Thymus (tissue), 11 donors: ENCODE results near the gene ZNF276. TPM values are rescaled to one million over a fixed set of nuclear protein-coding genes. Genes with fewer than 3 reads are reported as not detected.
A peak's percentile ranks its signal among the peaks of the same experiment; 100 is the strongest.

ENCODE experiments used
- DNase-seq, 9 donors: peaks; one replicate each; pipeline ENCODE4 v3.0.0-alpha.2; 2013; ENCODE audit warnings: low spot score in 9 of 9, low read depth in 6 of 9, missing footprints in 1 of 9
- H3K27ac ChIP-seq, 2 donors: one replicate each; pipeline ENCODE4 v1.5.1; 2013; ENCODE audit warnings: control low read depth in 1 of 2, low read depth in 1 of 2, low read length in 1 of 2, mild to moderate bottlenecking in 1 of 2, moderate library complexity in 1 of 2
- H3K27me3 ChIP-seq, 2 donors: one replicate each; pipeline ENCODE4 v1.5.1; 2013; ENCODE audit warnings: low read length in 1 of 2; ENCODE audit not compliant: control insufficient read depth in 2 of 2, insufficient read depth in 1 of 2
- H3K36me3 ChIP-seq, 2 donors: one replicate each; pipeline ENCODE4 v1.5.1; 2013; ENCODE audit warnings: low read length in 1 of 2, mild to moderate bottlenecking in 1 of 2, moderate library complexity in 1 of 2; ENCODE audit not compliant: control insufficient read depth in 2 of 2, insufficient read depth in 2 of 2
- H3K4me1 ChIP-seq, 2 donors: one replicate each; pipeline ENCODE4 v1.5.1; 2013; ENCODE audit warnings: low read length in 2 of 2; ENCODE audit not compliant: control insufficient read depth in 2 of 2, insufficient read depth in 2 of 2
- H3K4me3 ChIP-seq, 2 donors: one replicate each; pipeline ENCODE4 v1.5.1; 2013; ENCODE audit warnings: low read length in 2 of 2, control low read depth in 1 of 2, mild to moderate bottlenecking in 1 of 2
- H3K9me3 ChIP-seq, 2 donors: one replicate each; pipeline ENCODE4 v1.5.1; 2013; ENCODE audit warnings: low read length in 1 of 2, mild to moderate bottlenecking in 1 of 2; ENCODE audit not compliant: control insufficient read depth in 2 of 2, insufficient read depth in 1 of 2
- WGBS: extraction: QIAGEN DNeasy Blood & Tissue Kit; methylation state at CpG from one replicate; pipeline ENCODE4 v1.1.7; 2013; 5-methylcytosine and 5-hydroxymethylcytosine counted together
- polyA plus RNA-seq: library from polyadenylated mRNA; stranded (reverse); fragments of 200-250 nt; gene quantifications from one replicate; pipeline ENCODE4 v1.2.3, GENCODE V29; 2013
- total RNA-seq: library from RNA; stranded (reverse); fragments of 120-200 nt; gene quantifications from one replicate; pipeline ENCODE4 v1.2.4, GENCODE V29; 2013
- donor health status: healthy.

The ZNF276 gene
- total and polyA plus RNA-seq, 2 donors = 35.6 to 55.0 TPM

DNA sequence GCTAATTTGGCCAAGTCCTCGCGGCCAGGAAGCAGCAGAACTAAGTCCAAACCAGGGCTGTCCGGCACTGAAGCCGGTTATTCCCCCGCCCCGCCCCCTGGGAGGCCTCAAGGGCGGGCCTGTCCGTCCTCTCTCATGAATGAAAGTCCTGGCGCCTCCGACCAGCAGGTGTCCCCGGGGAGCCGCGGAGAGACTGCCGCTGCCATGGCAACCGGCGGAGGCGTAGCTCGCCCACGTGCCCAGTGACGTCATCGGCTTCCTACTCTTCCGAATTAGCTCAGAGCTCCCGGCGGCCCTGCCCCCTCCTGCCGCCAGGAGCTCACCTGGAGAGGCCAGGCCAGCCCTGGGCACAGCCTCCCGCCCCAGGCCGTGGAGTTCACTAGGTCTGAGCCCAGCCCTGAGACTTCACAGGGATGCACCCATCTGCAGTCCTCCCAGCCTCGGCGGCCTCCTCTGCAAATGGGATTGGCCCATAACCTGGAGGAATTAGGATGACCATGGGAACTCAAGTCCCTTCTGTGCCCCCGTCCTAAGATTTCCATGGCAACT is 21.2 kb upstream of the ZNF276 start:
- Histone ChIP-seq H3K27me3 (no peaks in the 10 kb centered on the region), H3K9me3 (no peaks in the 10 kb centered on the region), H3K4me1 (peaks cover 24 to 30% of the 10 kb centered on the region in 2 donors), H3K36me3 (peaks cover 6 to 24% of the 10 kb centered on the region in 2 donors), H3K4me3 (peak overlapping the region; percentile 68 to 83), H3K27ac (peak overlapping the region; percentile 57 to 93)
- under 1% methylated on average over 30 of the region's 30 CpGs for WGBS
- peak; percentile 82 to 96 (median 92) for DNase-seq

GRCh38 chr16:89700649-89701424 is 20.5 kb upstream of the ZNF276 start:
- DNase-seq = peak in 5 of 9 donors; percentile 26 to 68 (median 53)
- Histone ChIP-seq H3K4me3 (peak overlapping the region; percentile 68 to 83), H3K36me3 (peaks cover 6 to 18% of the 10 kb centered on the region in 2 donors), H3K4me1 (peaks cover 24 to 30% of the 10 kb centered on the region in 2 donors), H3K27me3 (no peaks in the 10 kb centered on the region), H3K27ac (peak overlapping the region; percentile 78 to 93), H3K9me3 (no peaks in the 10 kb centered on the region)
- 3% methylated on average over 77 of the region's 78 CpGs for WGBS

GRCh38 chr16:89701425-89702406 is 19.6 kb upstream of the ZNF276 start, which contains the start of gene SPATA2L:
Gene SPATA2L (minus strand): TSS chr16:89701705. CDS start chr16:89701232, 473 bp downstream.
- peak; percentile 91 to 98 (median 96) for DNase-seq
- no peaks in the 10 kb centered on the region for H3K27me3 ChIP-seq
- WGBS = under 1% methylated on average over 97 of the region's 97 CpGs
- H3K4me3 ChIP-seq = peak within 1 kb of the TSS; percentile 68 to 83
- H3K4me1 ChIP-seq = peaks cover 20 to 29% of the 10 kb centered on the region in 2 donors
- peaks cover 3 to 12% of the 10 kb centered on the region in 2 donors for H3K36me3 ChIP-seq
- H3K27ac ChIP-seq = peak within 1 kb of the TSS; percentile 89 to 93
- no peaks in the 10 kb centered on the region for H3K9me3 ChIP-seq

GRCh38 chr16:89704281-89704680 is 17.1 kb upstream of the ZNF276 start:
- Histone ChIP-seq H3K36me3 (no peaks in the 10 kb centered on the region), H3K4me1 (peaks cover 19 to 26% of the 10 kb centered on the region in 2 donors), H3K27me3 (no peaks in the 10 kb centered on the region), H3K4me3 (no peak overlapping the region), H3K9me3 (no peaks in the 10 kb centered on the region), H3K27ac (no peak overlapping the region)
- WGBS = 91% methylated on average over 13 of the region's 13 CpGs
- no peak for DNase-seq

DNA sequence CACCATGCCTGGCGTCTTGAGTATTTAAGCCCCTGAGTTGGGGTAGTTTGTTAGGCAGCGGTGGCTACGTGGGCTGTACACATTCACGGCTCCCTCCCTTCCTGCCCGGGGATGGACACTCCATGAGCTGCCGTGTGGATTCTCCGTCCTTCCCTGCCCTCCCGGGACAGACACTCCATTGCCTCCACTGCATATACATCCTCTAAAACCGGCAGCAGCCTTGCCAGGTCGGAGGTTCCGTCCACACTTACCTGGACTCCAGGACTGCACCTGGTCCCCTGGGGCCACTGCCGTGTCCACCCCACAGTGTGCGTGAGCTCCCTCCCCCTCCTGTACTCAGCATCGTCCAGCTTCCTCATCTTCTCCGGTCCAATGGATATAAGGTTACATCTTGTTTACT is 16.3 kb upstream of the ZNF276 start:
- WGBS = 90% methylated on average over 15 of the region's 15 CpGs

DNA sequence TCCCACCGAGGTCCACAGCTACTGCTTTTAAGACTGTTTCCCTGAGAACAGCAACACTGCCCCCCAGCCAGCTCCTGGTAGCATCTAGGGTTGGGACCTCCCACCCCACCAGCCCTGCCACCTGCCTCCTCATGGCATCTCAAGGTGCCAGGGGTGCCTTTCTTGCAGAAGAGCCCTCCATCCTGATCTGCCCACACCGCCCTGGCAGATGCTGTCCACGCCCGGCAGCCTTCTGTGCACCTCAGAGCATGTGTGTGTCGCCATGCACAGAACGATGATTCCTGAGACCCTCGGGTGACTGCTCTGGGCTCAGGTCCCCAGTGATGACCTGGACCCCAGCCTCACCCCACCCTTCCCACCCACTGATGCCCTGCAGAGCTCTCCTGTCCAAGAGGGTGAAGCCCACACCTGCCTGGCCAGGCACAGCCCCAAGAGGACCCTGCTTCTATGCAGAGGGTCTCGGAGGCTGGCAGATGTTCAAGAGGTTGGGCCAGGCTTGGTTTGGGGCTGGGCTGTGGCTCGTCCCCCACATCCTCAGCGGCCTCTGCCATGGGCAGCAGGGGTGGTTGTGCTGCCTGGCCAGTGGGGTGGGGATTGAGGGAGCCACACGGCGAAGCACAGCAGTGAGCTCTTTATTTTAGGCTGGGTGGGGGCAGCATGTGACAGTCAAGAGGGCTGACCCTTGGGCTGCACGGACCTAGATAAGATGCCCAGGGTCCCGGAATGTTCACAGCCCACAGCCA is 14.6 kb upstream of the ZNF276 start:
- 95% methylated on average over 14 of the region's 14 CpGs for WGBS
- H3K36me3 ChIP-seq = no peaks in the 10 kb centered on the region
- no peak overlapping the region for H3K27ac ChIP-seq
- no peaks in the 10 kb centered on the region for H3K9me3 ChIP-seq
- DNase-seq = no peak
- no peak overlapping the region for H3K4me3 ChIP-seq
- H3K4me1 ChIP-seq = peaks cover 5 to 13% of the 10 kb centered on the region in 2 donors
- H3K27me3 ChIP-seq = peaks cover 0 to 4% of the 10 kb centered on the region in 2 donors

More for the DNA sequence above, 16.3 kb upstream of the ZNF276 start:
- Histone ChIP-seq H3K36me3 (no peaks in the 10 kb centered on the region), H3K27me3 (no peaks in the 10 kb centered on the region), H3K4me3 (no peak overlapping the region), H3K4me1 (peaks cover 14 to 21% of the 10 kb centered on the region in 2 donors), H3K9me3 (no peaks in the 10 kb centered on the region), H3K27ac (no peak overlapping the region)
- DNase-seq = no peak

DNA sequence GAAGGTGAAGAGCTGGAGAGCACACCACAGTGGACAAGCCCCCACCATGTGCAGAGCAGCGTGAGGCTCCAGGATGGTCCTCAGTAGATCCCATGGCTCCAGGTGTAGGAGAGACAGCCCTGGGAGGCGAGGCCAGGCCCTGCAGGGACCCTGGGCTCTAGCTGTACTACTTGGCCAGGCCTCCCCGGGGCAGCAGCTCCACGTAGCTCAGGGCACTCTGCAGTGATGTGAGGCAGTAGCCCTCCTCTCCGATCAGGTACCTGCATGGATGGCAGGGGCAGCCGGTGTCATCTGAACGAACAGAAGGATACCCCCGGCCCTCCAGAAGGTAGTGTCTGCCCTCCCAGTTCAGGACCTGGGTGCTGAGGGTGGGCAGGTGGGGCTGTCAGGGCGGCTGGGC is 13.6 kb upstream of the ZNF276 start:
- DNase-seq = no peak
- WGBS = 97% methylated on average over 9 of the region's 9 CpGs
- no peaks in the 10 kb centered on the region for H3K9me3 ChIP-seq
- H3K4me1 ChIP-seq = peaks cover 11 to 17% of the 10 kb centered on the region in 2 donors
- H3K4me3 ChIP-seq = no peak overlapping the region
- no peak overlapping the region for H3K27ac ChIP-seq
- H3K36me3 ChIP-seq = no peaks in the 10 kb centered on the region
- peaks cover 0 to 13% of the 10 kb centered on the region in 2 donors for H3K27me3 ChIP-seq

DNA sequence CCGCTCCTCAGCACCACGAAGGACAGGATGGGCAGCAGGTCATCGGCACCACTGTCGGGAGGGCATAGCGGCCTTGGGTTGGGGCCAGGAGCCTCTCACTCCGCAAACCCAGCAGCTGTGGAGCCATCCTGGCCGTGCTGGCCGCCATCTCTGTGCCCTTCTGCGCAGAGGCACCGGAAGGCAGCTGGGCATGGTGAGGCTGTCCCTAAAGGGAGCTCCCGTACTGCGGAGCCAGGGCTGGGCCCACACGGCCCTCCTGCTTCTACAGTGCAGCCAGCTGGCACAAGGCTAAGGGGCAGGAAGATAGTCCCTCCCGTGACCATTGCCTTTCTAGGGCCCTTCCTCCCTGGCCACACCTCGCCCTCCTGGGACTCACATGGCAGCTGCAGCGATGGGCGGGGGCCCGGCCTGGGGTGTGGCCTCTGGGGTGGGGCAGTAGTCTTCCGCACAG is 12.8 kb upstream of the ZNF276 start:
- H3K4me1 ChIP-seq = peaks cover 11 to 17% of the 10 kb centered on the region in 2 donors

More for the DNA sequence above, 12.8 kb upstream of the ZNF276 start:
- no peak for DNase-seq
- Histone ChIP-seq H3K9me3 (no peaks in the 10 kb centered on the region), H3K36me3 (no peaks in the 10 kb centered on the region), H3K27me3 (peaks cover 0 to 14% of the 10 kb centered on the region in 2 donors), H3K4me3 (no peak overlapping the region), H3K27ac (no peak overlapping the region)
- 97% methylated on average over 19 of the region's 19 CpGs for WGBS
